GM18520 (cell line): Measurements from ENCODE around the gene RNF212.

Experiments used
- ATAC-seq: cut with Tn5 transposase; IDR thresholded peaks from one replicate; pipeline ENCODE4 v1.9.1; 2021; ENCODE audit not compliant: unreplicated experiment

The RNF212 gene

DNA sequence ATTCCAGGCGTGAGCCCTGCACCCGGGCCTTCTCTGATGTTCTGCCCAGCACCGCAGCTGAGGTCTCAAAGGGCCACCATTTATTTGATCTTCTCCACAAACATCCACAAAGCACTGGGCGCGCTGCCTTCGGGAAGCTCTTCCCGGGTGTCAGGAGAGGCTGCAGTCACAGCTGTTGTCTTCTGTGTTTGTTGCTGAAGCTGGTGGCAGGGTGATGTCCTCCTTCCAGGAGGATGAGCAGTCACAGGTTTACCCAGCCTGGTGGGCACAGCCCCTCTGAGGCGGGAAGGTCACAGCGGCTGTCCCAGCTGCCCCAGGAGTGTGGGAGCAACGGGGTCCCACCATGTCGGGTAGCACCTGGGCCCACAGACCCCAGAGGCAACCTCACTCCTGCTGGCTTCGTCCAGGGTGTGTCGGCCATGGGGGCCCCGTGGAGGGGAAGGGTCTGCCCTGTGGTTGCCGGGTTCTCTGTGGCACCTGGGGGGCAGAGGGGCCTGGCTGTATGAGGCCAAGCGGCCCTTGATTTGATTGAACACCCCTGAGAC is 74.3 kb downstream of the RNF212 start:
- no peak for ATAC-seq

DNA sequence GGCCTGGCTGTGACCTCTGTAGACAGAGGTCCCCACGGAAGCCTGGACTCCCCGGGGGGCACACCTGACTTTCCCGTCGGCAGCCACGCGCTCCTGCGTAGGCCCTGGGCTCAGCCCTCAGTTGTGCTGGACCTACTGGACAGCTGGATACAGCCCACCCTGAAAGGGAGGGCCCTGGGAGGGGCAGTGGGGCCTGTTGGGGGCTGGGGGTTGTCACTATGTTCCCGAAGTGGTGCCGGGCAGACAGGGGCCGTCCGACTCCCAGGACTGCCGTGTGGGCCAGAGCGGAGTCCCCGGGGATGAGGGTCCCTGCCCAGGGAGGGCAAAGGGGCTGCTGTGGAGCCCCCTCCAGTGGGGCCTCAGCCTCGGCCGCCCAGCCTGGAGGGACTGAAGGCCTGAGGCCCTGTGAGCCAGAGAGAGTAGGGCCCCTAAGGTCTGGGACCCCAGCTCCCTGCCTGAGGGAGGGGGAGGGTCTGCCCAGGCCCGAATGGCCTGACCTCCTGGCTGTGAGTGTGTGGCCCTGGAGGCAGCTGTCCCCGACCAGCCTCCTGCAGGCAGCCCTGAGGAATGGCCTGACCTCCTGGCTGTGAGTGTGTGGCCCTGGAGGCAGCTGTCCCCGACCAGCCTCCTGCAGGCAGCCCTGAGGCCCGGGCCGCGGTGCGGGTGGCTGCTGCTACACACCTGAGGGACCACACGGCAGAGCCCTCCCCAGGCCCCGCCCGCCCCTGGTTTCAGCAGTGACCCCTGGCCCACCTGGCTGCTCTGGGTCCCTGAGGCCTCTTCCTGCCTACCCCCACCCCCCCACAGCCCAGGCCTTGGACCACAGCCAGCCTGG is 76.2 kb downstream of the RNF212 start:
- ATAC-seq, result no peak

DNA sequence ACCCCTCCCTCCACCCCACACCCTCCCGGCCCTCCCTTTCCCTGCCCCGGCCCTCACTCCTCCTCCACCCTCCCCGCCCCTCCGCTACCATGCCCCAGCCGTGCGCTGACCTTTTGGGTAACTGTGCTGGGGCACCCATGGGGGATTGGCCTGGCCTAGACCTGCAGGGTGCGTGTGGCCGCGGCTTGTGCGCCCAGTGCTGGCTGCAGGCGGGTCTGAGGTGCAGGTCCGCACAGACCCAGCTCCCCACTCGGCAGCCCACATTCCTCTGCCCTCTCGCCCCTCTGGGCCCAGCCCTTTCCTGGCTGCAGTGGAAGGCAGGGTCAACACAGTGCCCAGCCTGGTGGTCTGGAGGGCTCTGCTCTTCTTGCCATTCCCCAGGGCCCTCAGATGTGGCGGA is 77.3 kb downstream of the RNF212 start:
- ATAC-seq, result no peak

DNA sequence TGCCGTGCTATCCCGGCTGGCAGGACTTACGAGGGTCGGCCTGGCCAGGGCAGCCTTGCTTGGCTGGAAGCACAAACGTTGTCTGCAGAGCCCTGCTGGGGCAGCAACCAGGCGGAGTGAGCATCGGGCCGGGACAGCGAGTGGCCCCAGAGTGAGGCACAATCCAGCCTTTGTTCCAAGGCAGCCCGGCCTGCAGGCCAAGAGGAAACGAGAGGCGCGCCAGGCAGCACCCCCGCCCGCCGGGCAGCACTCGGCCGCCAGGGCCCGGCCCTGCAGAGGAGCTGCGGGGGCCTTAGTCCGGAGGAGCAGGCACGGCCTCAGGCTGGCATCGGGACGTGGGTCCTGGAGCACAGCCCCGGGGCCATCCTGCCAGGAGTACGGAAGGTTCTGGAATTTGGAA is 77.9 kb downstream of the RNF212 start:
- no peak for ATAC-seq

DNA sequence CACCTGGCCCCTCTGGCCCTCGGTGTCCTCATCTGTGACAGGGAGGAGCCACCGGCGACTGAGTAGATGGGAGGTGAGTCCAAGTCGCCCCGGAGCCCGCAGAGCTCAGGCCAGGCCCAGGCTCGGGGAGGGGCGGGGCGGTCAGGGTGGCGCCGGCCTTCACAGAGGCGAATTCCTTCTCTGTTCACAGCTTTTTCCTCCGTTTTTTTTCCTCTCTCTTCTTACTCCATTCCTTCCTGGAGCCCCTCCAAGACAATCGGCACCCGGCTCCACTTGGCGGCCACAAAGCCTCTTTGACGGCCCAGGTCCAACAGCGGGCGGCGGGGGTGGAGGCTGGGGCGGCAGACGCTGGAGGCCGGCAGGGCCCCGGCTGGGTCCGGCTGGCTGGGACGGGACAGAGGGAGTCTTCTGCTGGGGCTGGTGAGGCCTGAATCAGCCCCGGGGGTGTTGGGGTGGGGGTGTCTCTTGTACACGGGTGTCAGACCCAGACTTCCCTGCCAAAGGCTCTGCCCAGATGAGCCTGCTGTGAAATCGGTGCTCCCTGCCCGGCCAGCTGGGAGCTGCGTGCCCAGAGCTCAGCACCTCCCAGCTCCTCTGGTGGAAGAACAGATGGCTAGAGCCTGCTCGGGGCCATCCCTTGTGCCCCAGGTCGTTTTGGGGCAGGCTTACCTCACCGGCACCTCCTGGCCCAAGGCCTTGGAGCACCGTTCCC is 79.4 kb downstream of the RNF212 start:
- no peak for ATAC-seq

DNA sequence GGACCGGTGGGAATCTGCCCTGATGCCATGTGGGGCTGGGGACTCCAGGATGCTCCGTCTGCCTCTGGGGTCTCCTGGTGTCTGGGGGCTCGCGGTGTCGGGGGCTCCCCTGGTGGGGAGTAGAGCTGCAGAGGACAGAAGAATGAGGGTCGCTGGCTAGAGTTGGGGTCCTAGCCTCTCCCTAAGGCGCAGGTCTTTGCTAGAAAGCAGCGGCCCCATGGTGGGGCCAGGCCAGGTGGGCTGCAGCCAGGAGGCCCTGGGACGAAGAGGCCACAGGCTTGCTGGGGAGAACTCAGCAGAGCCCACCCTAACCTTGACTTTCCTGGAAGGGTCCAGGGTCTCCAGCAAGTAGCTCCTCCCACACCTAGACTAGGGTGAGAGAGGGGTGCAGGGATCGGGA is 80.5 kb downstream of the RNF212 start:
- no peak for ATAC-seq

DNA sequence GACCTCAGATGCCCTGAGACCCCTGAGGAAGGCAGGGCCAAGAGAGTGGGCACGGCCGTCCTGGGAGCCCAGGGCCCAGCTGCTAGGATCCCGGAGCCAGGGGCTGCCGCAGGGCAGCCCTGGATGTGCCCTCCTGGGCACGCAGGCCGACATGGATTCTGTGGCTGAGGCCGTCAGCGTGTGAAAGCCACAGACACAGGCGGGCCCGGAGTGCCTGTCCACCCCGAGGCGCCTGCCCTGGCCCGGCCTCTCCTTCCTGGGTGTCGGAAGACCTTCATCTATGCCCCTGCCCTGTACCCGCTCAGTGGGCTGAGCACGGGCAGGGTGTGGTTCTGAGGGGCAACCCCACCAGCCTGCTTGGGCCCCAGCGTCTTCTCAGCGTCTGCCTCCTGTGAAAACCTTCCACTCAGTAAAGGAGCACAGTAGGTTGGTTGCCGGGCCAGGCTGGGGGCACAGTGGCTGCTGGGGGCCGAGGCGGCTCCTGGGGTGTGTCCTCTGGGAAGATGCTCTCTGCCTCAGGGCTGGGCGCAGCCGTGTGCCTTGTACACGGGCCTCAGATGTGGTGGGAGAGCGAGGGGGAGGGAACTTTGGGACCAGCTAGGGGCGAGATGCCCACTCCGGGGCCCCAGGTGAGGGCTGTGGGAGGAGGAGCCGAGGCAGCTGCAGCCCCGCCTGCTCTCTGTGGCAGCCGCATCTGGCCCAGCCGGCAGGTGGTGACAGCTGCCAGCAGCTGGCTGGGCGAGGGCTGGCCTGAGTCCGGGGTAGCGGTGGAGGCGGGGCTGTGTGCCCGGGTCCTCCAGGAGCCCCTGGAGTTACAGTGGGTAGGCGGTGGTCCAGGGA is 81.2 kb downstream of the RNF212 start:
- no peak for ATAC-seq

DNA sequence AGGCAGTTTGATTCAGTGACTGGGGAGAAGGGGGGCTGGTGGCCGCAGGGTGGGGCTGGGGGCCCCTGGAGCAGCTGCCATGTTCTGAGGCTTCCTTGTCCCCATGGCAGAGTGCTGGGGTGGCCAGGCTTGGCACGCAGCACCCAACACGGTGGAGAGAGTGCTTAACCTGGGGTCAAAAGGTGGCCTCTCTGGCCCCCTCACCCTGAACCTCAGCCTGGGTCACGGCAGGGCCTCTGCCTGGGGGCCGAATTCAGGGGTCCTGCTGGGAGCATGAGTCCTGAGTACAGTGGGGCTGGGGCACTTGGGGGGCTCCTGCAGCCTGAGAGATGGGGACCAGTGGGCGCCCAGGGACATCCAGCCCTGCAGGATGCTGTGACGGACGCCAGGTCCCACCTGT is 82.0 kb downstream of the RNF212 start:
- no peak for ATAC-seq

DNA sequence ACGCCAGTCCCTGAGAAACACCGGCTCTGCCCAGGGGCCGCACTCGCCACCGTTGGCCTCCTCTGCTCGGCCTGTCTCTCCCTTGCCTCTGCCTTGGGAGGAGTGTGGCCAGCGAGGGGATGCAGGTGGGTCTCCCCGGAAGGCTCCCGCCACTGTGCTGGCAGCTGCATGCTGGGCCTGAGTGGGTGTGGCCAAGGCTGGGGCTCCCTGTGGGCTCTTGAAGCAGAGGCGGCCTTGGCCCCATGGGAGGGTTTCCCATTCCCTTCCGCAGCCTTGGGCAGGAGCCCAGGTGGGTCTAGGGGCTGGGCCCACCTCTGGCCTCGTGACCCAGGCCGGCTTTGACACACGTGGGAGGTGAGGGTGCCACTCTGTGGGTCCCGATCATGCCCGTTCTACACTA is 82.8 kb downstream of the RNF212 start:
- ATAC-seq, result no peak

DNA sequence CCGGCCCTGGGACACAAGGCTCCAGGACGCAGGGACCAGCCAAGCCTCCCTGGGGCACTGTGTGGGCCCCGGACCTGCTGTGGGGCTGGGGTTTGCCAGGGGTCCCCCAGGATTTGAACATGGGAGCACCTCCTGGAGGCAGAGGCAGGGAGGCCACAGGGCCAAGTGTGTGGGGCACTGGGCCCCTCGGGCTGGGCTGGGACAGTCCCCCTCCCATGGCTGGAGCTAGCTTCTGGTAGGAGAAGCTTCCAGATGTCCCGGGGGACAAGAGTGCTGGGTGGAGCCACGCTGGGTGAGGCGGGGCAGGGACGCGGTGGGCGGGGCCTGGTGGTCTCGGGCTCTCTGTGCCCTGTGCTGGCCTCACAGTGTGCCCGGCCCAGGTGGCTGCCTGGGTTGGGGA is 83.3 kb downstream of the RNF212 start:
- no peak for ATAC-seq

DNA sequence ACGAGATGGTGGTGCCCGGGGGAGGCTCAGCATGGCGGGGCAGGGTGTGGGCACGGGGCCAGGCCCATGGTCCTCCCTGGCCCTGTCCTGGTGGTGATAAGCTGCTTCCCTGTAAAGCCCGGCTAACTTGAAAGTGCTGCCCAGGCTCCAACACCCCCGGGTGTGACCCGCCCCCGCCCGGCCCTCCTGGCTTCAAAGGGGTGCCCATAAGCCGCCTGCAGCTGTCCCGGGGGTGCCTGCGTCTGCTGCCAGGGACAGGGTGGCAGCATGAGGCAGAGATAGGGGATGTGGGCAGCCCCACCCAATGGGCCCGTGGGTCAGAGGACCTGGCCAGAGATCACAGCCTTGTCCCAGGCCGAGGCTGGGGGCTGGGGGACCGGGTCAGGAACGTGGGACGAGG is 83.8 kb downstream of the RNF212 start:
- no peak for ATAC-seq

DNA sequence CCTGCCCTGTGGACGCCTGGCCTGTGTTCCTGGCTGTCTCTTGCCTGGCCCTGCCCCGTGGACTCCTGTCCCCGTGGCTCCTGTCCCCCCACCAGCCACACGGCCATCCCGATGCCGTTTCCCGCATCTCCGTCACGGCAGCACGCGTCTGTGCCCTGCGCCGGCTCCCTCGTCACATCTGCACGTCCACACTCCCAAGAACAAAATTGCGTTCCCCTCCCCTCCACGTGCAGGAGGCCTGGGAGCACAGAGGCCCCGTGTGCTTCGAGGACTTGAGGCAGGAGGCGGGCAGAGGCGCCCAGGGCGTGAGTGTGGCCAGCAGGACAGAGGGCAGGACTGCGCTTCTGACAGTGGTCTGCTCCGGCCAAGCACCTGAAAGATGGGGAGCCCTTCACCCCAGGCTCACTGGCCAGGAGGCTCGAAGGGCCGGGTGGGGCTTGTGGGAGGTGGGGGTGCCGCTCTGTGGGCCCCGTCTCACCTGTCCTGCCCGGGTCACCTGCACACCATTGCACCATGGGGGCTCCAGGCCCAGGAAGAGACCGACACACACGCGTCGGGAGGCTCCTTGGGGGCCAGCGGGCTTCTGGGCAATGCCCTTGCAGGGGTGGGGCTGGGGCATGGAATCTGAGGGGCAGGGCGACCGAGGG is 84.7 kb downstream of the RNF212 start:
- no peak for ATAC-seq

DNA sequence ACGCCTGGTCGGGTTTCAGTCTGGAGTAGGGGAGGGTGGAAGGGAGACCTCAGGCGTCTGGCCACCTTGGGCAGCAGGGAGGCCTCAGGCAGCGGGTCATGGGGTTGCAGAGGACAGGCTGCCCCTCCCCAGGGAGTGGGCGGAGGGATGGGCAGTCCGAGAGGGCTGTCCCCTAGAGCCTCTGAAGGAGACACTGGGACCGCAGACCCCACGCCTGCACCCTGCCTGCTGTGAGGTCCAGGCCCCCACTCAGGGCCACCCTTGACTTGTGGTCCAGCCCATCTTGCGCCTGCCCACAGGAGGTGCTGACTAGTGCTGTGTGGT is 85.5 kb downstream of the RNF212 start:
- no peak for ATAC-seq

DNA sequence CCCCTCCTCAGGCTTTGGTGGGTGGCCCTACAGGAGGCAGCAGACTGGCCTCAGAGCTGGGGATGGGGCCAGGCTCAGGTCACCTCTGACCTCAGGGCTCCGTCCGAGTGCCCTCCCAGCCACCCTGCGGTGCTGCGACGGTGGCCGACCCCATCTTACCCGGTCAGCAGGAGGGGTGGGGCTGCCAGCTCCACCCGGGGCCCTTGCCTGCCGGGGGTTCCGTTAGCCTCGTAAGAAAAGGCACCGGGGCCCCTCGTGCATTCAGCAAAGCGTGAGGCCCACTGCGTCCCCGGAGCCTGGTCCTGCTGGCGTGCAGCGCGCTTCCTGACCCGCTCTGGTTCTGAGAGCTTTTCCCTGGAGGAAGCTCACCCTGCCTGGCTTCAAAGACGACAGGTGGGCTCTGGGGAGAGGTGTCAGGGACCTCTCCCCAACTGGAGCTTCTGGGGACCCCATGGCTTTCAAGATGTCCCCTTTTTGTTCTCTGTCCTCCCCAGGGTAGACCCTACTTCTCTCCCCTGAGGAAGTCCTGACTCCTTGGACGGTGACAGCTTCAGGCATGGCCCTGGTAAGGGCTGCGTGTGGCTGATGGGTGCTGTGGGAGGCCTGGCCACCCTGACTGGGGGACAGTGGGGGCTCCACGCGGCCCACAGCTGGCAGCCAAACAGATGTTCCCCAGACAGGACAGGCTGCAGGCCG is 86.0 kb downstream of the RNF212 start:
- ATAC-seq, result no peak

DNA sequence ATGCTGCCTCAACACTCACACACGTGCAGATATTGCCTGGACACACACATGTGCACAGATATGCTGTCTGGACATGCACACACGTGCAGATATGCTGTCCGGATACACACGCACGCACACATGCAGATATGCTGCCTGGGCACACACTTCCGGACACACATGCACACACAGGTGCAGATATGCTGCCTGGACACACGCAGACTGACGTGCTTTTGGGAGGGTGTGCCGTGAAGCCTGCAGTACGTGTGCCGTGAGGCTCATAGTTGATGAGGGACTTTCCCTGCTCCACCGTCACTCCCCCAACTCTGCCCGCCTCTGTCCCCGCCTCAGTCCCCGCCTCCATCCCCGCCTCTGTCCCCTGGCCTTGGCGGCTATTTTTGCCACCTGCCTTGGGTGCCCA is 87.2 kb downstream of the RNF212 start:
- peak; percentile 49 for ATAC-seq

DNA sequence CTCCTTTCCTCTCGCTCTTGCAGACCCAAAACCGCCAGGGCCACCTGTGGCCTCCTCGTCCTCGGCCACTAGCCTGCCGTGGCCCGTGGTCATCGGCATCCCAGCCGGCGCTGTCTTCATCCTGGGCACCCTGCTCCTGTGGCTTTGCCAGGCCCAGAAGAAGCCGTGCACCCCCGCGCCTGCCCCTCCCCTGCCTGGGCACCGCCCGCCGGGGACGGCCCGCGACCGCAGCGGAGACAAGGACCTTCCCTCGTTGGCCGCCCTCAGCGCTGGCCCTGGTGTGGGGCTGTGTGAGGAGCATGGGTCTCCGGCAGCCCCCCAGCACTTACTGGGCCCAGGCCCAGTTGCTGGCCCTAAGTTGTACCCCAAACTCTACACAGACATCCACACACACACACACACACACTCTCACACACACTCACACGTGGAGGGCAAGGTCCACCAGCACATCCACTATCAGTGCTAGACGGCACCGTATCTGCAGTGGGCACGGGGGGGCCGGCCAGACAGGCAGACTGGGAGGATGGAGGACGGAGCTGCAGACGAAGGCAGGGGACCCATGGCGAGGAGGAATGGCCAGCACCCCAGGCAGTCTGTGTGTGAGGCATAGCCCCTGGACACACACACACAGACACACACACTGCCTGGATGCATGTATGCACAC is 88.3 kb downstream of the RNF212 start:
- ATAC-seq, result no peak

DNA sequence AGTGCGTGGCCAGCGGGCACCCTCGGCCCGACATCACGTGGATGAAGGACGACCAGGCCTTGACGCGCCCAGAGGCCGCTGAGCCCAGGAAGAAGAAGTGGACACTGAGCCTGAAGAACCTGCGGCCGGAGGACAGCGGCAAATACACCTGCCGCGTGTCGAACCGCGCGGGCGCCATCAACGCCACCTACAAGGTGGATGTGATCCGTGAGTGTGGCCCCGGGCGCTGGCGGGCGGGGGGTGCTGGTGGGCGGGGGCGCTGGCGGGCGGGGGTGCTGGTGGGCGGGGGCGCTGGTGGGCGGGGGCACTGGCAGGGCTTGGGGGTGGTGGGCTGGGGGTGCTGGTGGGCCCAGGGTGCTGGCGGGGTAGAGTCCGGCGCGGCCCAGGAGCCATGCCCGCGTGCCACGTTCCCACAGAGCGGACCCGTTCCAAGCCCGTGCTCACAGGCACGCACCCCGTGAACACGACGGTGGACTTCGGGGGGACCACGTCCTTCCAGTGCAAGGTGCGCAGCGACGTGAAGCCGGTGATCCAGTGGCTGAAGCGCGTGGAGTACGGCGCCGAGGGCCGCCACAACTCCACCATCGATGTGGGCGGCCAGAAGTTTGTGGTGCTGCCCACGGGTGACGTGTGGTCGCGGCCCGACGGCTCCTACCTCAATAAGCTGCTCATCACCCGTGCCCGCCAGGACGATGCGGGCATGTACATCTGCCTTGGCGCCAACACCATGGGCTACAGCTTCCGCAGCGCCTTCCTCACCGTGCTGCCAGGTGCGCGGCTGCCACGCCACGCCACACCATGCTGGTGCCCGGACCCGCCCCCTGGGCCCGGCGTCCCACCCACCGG is 89.2 kb downstream of the RNF212 start:
- ATAC-seq, result no peak

DNA sequence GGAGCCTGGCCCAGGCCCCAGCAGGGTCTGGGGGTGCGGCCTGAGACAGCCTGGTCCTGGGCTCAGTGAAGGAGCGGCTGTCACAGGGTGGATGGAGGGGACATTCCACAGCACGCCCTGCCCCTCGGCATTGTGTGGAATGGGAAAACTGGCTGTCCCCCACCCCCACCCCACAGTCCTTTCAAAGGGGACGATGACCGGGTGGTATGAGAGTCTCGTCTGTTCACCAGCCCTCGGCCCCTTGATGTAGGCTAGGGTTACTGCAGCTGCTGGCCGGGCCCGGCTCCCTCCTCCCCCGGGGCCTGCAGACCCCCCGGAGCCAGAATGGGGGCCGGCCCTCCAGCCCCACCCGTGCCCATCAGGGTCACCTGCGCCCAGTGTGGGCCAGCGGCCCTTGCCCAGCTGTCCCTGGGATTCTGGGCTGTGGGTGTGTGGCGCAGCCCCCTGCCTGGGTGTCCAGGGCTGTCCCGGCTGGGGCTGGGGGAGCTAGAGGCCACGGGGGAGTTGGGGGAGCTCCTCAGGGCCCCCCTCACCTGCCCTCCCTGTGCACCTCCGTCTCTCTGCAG is 90.2 kb downstream of the RNF212 start:
- no peak for ATAC-seq

DNA sequence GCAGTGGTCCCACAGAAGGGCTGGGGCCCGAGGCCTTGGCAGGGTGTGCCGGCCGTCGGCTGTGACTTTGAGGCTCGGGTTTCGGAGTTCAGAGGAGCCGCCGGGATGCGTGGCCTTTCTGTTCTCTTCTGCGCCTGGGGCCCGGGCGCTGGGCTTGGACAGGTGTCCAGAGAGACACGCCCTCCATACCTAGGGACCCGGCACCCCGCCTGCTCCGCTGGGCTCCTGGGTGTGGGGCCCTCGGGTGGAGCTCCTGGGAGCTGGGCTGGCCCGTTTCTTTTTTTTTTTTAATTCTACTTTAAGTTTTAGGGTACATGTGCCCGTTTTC is 90.7 kb downstream of the RNF212 start:
- ATAC-seq, result no peak
